ENCODE results near the gene PCF11. TPM values are rescaled to one million over a fixed set of nuclear protein-coding genes. Genes with fewer than 3 reads are reported as not detected.
A peak's percentile ranks its signal among the peaks of the same experiment; 100 is the strongest.

The PCF11 gene
- total RNA-seq, 2 donors from 2014 or later, result 73.4 to 114 TPM

- no peaks in the 10 kb centered on the region for H3K27me3 ChIP-seq (replicated peaks; ENCODE audit: insufficient read depth)
- DNase-seq (ENCODE audit: low spot score) (no peak), ATAC-seq (ENCODE audit: insufficient number of reproducible peaks, low FRiP score, low read depth) (no peak)
- no peak for TF ChIP-seq CTCF (IDR thresholded peaks at IDR 0.05)
- no peaks in the 10 kb centered on the region for H3K9me3 ChIP-seq
- H3K27ac ChIP-seq, result no peak overlapping the region
- H3K36me3 ChIP-seq, result peaks cover 49% of the 10 kb centered on the region
- H3K4me1 ChIP-seq (ENCODE audit: control insufficient read depth in 1 of 2, low read depth in 2 of 2), result peaks cover 30 to 33% of the 10 kb centered on the region in 2 donors
- no peak overlapping the region for H3K4me3 ChIP-seq
Observed at GRCh38 chr11:83166193-83166866, 9.4 kb downstream of the PCF11 start.

DNA sequence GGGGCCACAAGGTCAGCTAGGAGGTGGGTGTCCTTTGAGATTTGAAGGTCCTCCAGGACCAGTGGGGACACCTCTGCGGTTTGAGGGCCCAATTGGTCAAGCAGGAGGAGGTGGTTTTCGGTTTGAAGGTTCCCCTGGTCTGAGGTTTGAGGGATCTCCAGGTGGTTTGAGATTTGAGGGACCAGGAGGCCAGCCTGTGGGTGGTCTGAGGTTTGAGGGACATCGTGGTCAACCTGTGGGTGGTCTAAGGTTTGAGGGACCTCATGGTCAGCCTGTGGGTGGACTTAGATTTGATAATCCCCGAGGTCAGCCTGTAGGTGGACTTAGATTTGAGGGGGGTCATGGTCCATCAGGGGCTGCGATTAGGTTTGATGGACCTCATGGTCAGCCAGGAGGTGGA is 11.8 kb downstream of the PCF11 start:
- peaks cover 49% of the 10 kb centered on the region for H3K36me3 ChIP-seq
- no peaks in the 10 kb centered on the region for H3K27me3 ChIP-seq (replicated peaks; ENCODE audit: insufficient read depth)
- peaks cover 38 to 45% of the 10 kb centered on the region in 2 donors for H3K4me1 ChIP-seq (ENCODE audit: control insufficient read depth in 1 of 2, low read depth in 2 of 2)
- no peak overlapping the region for H3K4me3 ChIP-seq
- DNase-seq (ENCODE audit: low spot score), result no peak
- ATAC-seq (ENCODE audit: insufficient number of reproducible peaks, low FRiP score, low read depth), result no peak
- no peaks in the 10 kb centered on the region for H3K9me3 ChIP-seq
- no peak overlapping the region for H3K27ac ChIP-seq
- TF ChIP-seq CTCF (IDR thresholded peaks at IDR 0.05), result no peak

DNA sequence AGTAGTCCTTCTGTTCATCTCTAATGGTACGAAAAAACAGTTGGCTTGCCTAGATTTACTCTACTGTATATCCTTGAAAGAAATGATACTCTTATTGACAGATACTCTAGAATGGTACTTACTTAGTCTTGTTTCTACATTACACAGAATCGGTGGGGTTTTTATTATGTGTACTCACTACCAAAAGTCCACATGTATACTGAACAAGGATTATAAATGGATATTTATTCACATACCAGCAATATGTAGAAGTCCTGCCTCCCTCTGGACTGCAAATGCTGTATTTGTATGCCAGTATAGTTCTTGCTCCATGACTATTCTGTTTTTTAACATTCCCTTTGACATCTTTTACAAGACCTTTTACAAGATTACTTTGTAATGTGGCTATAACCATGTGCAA is 13.9 kb downstream of the PCF11 start:
- peak overlapping the region; percentile 19 for H3K4me3 ChIP-seq
- no peak for TF ChIP-seq CTCF (IDR thresholded peaks at IDR 0.05)
- H3K36me3 ChIP-seq, result peaks cover 39% of the 10 kb centered on the region
- H3K9me3 ChIP-seq, result no peaks in the 10 kb centered on the region
- H3K27me3 ChIP-seq (replicated peaks; ENCODE audit: insufficient read depth), result no peaks in the 10 kb centered on the region
- peaks cover 56 to 57% of the 10 kb centered on the region in 2 donors for H3K4me1 ChIP-seq (ENCODE audit: control insufficient read depth in 1 of 2, low read depth in 2 of 2)
- no peak for ATAC-seq (ENCODE audit: insufficient number of reproducible peaks, low FRiP score, low read depth)
- no peak overlapping the region for H3K27ac ChIP-seq
- no peak for DNase-seq (ENCODE audit: low spot score)

DNA sequence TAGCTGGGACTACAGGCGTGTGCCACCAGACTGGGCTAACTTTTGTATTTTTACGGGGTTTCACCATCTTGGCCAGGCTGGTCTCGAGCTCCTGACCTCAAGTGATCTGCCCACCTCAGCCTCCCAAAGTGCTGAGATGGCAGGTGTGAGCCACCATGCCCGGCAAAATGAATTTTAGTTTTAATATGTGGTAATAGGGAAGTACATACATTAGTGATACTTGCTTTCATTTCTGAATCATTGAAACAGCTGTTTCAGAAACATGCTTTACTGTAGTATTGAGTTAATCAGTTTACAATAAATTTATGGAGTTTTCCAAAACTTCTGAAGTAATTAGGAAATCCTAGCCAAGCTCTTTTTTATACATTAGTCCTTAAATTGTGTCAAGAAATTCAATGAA is 15.6 kb downstream of the PCF11 start:
- DNase-seq (ENCODE audit: low spot score) (no peak), ATAC-seq (ENCODE audit: insufficient number of reproducible peaks, low FRiP score, low read depth) (no peak)
- Histone ChIP-seq H3K36me3 (peaks cover 36% of the 10 kb centered on the region), H3K4me3 (peak overlapping the region; percentile 17), H3K9me3 (no peaks in the 10 kb centered on the region), H3K27me3 (replicated peaks; ENCODE audit: insufficient read depth) (no peaks in the 10 kb centered on the region), H3K27ac (no peak overlapping the region), H3K4me1 (ENCODE audit: control insufficient read depth in 1 of 2, low read depth in 2 of 2) (peaks cover 57 to 68% of the 10 kb centered on the region in 2 donors)
- no peak for TF ChIP-seq CTCF (IDR thresholded peaks at IDR 0.05)

DNA sequence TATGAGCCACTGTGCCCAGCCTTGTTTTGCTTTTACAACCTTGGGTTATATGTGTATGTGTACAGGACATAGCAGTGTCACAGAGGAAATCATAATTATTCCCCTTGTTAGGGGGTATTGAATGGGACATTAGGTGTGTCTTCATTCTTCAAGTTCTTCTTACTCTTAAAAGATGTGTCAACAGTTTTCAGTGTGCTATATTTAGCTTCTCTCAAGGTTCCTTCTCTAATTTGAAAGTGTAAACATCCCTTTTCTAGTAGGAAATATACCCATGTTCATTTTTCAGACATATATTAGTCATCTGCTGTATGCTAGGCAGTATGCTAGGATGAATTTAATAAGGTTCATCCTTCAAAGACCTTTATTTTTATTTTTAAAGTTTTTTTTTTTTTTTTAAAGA is 17.1 kb downstream of the PCF11 start:
- Histone ChIP-seq H3K27me3 (replicated peaks; ENCODE audit: insufficient read depth) (no peaks in the 10 kb centered on the region), H3K4me3 (no peak overlapping the region), H3K36me3 (peaks cover 33% of the 10 kb centered on the region), H3K27ac (no peak overlapping the region), H3K4me1 (ENCODE audit: control insufficient read depth in 1 of 2, low read depth in 2 of 2) (peaks cover 61 to 68% of the 10 kb centered on the region in 2 donors), H3K9me3 (no peaks in the 10 kb centered on the region)
- ATAC-seq (ENCODE audit: insufficient number of reproducible peaks, low FRiP score, low read depth) (no peak), DNase-seq (ENCODE audit: low spot score) (no peak)
- TF ChIP-seq CTCF (IDR thresholded peaks at IDR 0.05), result no peak
